Dedifferentiated amniotic fluid mesenchymal stem cell (primary cell): ENCODE measurements around the gene FBXO11.

Experiments used
- DNase-seq: peaks from one replicate; pipeline ENCODE4 v3.0.0-alpha.2; 2016; ENCODE audit errors: extremely low spot score

Gene FBXO11

DNA sequence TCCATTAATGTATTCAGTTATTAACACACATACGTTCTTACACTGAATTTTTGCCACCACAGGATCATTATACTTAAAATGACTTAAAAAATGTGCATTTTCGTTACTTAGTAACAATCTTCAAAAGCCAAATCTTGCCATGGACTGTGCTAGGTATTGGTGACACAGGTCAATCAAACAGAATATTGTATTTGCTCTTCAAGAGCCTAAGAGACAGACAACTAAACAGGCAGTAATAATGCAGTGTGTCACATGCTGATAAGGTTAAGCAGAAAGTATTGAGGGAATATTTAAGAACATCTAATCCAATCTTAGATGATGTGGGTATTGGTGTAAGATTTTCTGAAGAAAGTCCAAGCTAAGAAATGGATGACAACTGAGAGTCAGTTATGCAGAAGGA, 56.9 kb downstream of the FBXO11 start:
- DNase-seq, result no peak

DNA sequence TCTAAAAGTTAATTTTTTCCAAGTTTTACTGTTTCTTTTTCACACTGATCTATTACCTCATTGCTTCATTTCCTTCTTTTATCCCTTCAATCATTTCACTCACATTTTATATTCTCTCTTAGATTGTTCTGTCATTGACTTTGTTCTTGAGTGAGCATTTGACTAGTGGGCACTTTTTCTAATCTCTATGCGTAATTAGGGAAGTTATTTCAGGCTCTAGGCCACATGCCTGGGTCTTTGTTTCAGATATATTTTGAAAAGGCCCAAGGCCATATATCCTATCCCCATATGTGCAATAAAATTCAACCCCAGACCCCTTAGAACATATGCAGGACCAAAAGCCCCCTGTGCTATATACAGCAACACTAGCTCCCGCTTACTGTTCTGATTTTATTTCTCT, 62.1 kb downstream of the FBXO11 start:
- DNase-seq, result no peak

- no peak for DNase-seq
Measured at GRCh38 chr2:47843407-47843806, 62.9 kb downstream of the FBXO11 start.

DNA sequence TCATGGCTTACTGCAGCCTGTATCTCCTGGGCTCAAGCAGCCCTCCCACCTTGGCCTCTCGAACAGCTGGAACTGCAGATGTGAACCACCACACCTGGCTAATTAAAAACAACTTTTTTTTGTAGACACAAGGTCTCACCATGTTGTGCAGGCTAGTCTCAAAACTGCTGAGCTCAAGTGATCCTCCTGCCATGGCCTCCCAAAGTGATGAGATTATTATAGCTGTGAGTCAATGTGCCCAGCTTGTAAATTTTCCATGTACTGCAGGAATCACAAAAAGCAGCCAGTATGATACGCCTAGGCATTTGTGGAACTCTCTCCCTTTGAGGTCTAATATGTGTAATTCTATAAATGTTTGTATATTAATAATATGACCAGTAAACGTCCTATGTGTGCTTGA, 63.5 kb downstream of the FBXO11 start:
- DNase-seq, result no peak

GRCh38 chr2:47838686-47839085, 67.6 kb downstream of the FBXO11 start:
- no peak for DNase-seq

GRCh38 chr2:47838249-47838648, 68.0 kb downstream of the FBXO11 start:
- no peak for DNase-seq

DNA sequence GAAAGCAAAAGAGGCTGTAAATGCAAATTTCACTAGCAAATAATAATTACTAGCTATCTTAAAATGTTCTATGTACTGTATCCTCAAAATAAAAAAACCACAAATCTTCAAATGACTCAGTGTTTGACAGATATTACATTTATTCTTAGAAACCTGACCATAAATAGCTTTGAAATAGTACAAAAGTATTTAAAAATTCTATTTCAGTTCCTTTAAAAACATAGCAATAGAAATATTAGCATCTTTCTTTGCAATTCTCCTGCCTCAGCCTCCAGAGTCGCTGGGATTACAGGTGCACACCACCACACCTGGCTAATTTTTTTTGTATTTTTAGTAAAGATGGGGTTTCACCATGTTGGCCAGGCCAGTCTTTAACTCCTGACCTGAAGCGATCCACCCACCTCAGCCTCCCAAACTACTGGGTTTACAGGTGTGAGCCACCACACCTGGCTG, 72.8 kb downstream of the FBXO11 start:
- no peak for DNase-seq

- DNase-seq, result no peak
Measured at GRCh38 chr2:47822518-47822917, 83.8 kb downstream of the FBXO11 start.

DNA sequence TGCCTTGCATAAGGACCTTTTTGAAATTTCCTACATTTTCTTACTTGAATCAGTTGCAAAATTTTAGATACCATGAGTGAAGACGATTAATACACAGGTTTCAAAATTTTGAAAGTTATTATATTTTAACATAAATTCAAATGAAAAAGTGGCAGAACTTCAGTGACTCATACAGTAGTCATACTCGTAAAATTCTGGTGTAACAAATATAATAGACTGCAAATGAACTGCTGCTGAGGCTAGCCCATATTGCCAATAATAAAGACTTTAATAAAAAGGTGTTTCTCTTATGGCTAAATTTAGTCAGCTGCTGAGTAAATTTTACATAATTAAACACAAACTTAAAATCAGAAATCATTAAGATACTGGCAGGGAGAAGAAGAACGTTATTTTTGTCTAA, 86.5 kb downstream of the FBXO11 start:
- DNase-seq, result no peak

DNA sequence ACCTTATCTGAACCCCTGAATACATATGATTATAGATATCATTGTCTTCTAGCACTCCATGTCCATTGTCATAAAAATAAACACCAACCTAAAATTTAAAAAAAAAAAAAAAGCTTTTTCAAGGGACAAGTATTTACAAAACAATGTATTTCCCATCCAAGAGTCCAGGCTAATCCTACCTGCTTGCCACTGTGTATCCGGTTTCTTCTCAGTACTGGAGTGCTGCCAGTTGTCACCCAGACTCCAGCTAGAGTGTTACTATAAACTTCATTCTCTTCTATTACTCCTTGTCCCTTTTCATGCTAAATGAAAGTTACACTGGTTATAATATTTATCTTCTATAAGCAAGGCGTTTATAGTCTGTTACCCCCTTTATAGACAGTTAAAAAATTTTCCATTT, 87.5 kb downstream of the FBXO11 start:
- DNase-seq, result no peak

GRCh38 chr2:47815764-47816163, 90.5 kb downstream of the FBXO11 start:
- no peak for DNase-seq

DNA sequence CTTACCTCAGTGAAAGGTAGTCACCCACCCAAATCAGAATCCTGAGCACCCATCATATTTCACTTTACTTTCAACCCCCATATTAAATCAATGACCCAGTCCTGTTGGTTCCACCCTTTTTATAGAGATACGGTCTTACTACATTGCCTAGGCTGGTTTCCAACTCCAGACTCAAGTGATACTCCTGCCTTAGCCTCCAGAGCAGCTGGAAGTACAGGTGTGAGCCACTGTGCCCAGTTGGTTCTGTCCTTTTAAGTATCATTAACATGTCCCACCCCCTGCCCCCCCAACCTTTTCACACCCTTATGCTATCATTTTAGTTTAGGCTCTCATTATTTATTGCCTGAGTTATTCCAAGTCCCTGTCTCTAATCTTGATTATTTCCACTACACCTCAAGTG, 94.6 kb downstream of the FBXO11 start:
- no peak for DNase-seq

GRCh38 chr2:47810850-47811249, 95.4 kb downstream of the FBXO11 start:
- DNase-seq, result no peak

GRCh38 chr2:47809903-47810302, 96.4 kb downstream of the FBXO11 start:
- no peak for DNase-seq

GRCh38 chr2:47808614-47809013, 97.7 kb downstream of the FBXO11 start:
- DNase-seq, result no peak

DNA sequence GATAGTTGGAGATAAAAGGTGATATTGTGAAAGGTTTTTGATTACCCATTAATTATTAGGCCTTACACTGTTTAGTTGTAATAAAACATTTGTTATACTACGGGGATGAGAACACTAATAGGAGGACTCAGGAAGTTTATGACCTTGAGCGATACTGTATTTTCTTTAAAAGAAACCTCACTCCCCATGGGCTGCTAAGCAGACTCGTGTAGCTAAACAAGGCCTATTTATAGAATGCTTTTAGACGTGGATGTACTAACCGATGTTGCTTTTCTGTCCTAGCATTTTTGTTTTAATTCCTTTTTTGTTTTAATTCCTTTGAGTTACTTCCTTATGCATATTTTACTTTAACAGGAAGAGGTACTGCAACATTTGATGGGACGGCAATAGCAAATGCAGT, 100.4 kb downstream of the FBXO11 start:
- no peak for DNase-seq

- no peak for DNase-seq
Measured at GRCh38 chr2:47803770-47804169, 102.5 kb downstream of the FBXO11 start.

- no peak for DNase-seq
Measured at GRCh38 chr2:47803363-47803762, 102.9 kb downstream of the FBXO11 start.

DNA sequence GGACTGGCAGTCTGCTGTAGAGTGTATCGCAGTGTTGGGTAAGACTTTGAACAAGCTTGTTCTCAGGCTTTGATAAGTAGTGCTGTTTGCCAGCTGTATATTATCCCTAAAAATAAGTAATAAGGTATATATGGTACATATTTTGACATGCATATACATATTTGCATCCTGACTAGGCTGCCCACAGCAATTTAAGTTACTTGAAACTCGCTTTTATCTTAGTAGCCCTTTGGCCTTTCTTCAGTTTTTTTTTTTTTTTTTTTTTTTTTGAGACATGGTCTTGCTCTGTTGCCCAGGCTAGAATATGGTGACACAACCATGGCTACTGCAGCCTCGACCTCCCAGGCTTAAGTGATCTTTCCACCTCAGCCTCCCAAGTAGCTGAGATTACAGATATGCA, 105.2 kb downstream of the FBXO11 start:
- no peak for DNase-seq

DNA sequence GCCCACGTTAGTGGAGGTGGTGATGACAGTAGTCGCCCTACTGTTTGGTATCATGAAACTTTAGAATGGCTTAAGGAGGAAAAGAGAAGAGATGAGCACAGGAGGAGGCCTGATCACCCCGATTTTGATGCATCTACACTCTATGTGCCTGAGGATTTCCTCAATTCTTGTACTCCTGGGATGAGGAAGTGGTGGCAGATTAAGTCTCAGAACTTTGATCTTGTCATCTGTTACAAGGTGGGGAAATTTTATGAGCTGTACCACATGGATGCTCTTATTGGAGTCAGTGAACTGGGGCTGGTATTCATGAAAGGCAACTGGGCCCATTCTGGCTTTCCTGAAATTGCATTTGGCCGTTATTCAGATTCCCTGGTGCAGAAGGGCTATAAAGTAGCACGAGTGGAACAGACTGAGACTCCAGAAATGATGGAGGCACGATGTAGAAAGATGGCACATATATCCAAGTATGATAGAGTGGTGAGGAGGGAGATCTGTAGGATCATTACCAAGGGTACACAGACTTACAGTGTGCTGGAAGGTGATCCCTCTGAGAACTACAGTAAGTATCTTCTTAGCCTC, 107.2 kb downstream of the FBXO11 start:
- no peak for DNase-seq

DNA sequence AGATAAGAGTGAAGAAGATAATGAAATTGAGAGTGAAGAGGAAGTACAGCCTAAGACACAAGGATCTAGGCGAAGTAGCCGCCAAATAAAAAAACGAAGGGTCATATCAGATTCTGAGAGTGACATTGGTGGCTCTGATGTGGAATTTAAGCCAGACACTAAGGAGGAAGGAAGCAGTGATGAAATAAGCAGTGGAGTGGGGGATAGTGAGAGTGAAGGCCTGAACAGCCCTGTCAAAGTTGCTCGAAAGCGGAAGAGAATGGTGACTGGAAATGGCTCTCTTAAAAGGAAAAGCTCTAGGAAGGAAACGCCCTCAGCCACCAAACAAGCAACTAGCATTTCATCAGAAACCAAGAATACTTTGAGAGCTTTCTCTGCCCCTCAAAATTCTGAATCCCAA, 107.7 kb downstream of the FBXO11 start:
- DNase-seq, result no peak

- no peak for DNase-seq
Measured at GRCh38 chr2:47796090-47796697, 110.1 kb downstream of the FBXO11 start.

DNA sequence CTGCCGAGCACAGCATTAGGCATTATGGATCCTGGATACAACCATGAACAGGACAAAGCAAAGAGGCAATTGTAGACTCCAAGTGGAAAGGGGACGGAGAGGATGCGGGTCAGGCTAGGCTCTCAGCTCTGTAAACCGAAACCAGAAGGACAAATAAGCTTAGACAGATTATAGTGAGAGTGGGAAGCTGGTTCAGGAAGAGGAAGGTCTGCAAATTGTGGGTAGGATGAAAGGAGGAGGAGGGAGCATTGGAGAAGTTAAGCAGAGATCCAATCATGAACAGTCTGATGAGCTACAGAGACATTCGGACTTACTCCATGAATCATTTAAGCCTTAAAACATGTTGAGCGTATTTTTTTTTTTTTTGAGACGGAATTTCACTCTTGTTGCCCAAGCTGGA, 120.3 kb downstream of the FBXO11 start:
- no peak for DNase-seq

GRCh38 chr2:47784352-47784851, 121.9 kb downstream of the FBXO11 start:
- DNase-seq, result peak; percentile 24
